DND-41 (cell line): Measurements from ENCODE around the gene SRRM4.

Source experiments
- ATAC-seq: fragments of 200-7000 bp; cut with Tn5 transposase; 3 replicates; pipeline ENCODE4 v1.9.1; 2021; ENCODE audit warnings: low read depth; ENCODE audit not compliant: insufficient read depth
- DNase-seq: peaks from one replicate; pipeline ENCODE4 v3.0.0-alpha.2; 2020
- H2AFZ ChIP-seq: 2 replicates; pipeline ENCODE4 v1.6.0; 2012; ENCODE audit warnings: low read depth, low read length
- H3K27ac ChIP-seq: 2 replicates; pipeline ENCODE4 v1.5.1; 2012; ENCODE audit warnings: low read length, inconsistent platforms
- H3K27me3 ChIP-seq: fragments of 200-600 bp; sonication (generic); 2 replicates; pipeline ENCODE4 v1.6.0; 2012; ENCODE audit warnings: low read length, mild to moderate bottlenecking, inconsistent platforms; ENCODE audit not compliant: insufficient read depth, poor library complexity
- H3K36me3 ChIP-seq: 2 replicates; pipeline ENCODE4 v1.5.1; 2012; ENCODE audit warnings: low read length, inconsistent platforms; ENCODE audit not compliant: insufficient read depth
- H3K4me1 ChIP-seq: 2 replicates; pipeline ENCODE4 v1.5.1; 2012; ENCODE audit warnings: mild to moderate bottlenecking, low read length; ENCODE audit not compliant: insufficient read depth
- H3K4me2 ChIP-seq: 2 replicates; pipeline ENCODE4 v1.6.0; 2012; ENCODE audit warnings: mild to moderate bottlenecking, moderate library complexity, low read length, inconsistent platforms; ENCODE audit not compliant: insufficient read depth
- H3K4me3 ChIP-seq, 2 experiments: fragments of 200-600 bp in 1 of 2; shearing (Covaris generic) in 1 of 2; 2 replicates each; pipeline ENCODE4 v1.5.1; 2012 to 2016; ENCODE audit warnings: inconsistent platforms in 2 of 2, low read length in 2 of 2, mild to moderate bottlenecking in 2 of 2, low read depth in 1 of 2, moderate library complexity in 1 of 2
- H3K79me2 ChIP-seq: 2 replicates; pipeline ENCODE4 v1.6.0; 2012; ENCODE audit warnings: low read length, inconsistent platforms; ENCODE audit not compliant: insufficient read depth
- H3K9ac ChIP-seq: 2 replicates; pipeline ENCODE4 v1.6.0; 2012; ENCODE audit warnings: low read depth, mild to moderate bottlenecking, inconsistent platforms, low read length, moderate library complexity
- H3K9me3 ChIP-seq: 2 replicates; pipeline ENCODE4 v1.5.1; 2012; ENCODE audit warnings: low read length, moderate library complexity, mild to moderate bottlenecking, inconsistent platforms; ENCODE audit not compliant: insufficient read depth, severe bottlenecking
- H4K20me1 ChIP-seq: 2 replicates; pipeline ENCODE4 v1.6.0; 2012; ENCODE audit warnings: low read length; ENCODE audit not compliant: insufficient read depth
- EZH2 ChIP-seq: IDR thresholded peaks from 3 replicates; pipeline ENCODE4 v1.6.1; 2012; ENCODE audit warnings: borderline replicate concordance, low read depth, mild to moderate bottlenecking, moderate library complexity, low read length, inconsistent platforms; ENCODE audit not compliant: severe bottlenecking
- TF ChIP-seq, protein P1 (sequence below): IDR thresholded peaks from 2 replicates; pipeline ENCODE4 v1.5.1; 2012; ENCODE audit warnings: borderline replicate concordance, low read length, moderate library complexity, mild to moderate bottlenecking; ENCODE audit not compliant: poor library complexity, severe bottlenecking; ENCODE audit errors: extremely low read depth

Gene SRRM4

DNA sequence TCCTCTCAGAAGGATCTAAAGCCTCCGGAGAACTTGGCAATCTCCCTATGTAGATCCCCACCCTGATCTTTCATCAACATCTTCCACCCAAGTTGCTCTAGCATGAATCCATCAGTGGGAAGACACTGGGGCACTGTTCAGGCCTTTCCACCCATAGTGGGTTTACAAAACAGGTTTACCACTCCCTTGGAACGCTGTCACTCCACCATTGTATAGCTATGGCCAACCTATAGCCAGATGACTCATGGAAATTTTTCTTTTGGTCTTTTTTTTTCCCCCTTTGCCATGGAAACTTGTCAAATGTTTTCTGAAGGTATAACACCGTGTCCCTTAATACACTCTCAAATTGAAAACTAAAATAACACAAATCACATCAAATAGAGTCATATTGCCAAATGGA lies 186.6 kb downstream of the SRRM4 start:
- H3K27me3 ChIP-seq = no peaks in the 10 kb centered on the region
- H4K20me1 ChIP-seq = no peaks in the 10 kb centered on the region
- no peaks in the 10 kb centered on the region for H3K36me3 ChIP-seq
- H3K27ac ChIP-seq = no peak overlapping the region
- no peak overlapping the region for H3K4me3 ChIP-seq
- H3K9ac ChIP-seq = no peak overlapping the region
- DNase-seq (no peak), ATAC-seq (no peak)
- no peak overlapping the region for H2AFZ ChIP-seq
- TF ChIP-seq, protein P1, sequence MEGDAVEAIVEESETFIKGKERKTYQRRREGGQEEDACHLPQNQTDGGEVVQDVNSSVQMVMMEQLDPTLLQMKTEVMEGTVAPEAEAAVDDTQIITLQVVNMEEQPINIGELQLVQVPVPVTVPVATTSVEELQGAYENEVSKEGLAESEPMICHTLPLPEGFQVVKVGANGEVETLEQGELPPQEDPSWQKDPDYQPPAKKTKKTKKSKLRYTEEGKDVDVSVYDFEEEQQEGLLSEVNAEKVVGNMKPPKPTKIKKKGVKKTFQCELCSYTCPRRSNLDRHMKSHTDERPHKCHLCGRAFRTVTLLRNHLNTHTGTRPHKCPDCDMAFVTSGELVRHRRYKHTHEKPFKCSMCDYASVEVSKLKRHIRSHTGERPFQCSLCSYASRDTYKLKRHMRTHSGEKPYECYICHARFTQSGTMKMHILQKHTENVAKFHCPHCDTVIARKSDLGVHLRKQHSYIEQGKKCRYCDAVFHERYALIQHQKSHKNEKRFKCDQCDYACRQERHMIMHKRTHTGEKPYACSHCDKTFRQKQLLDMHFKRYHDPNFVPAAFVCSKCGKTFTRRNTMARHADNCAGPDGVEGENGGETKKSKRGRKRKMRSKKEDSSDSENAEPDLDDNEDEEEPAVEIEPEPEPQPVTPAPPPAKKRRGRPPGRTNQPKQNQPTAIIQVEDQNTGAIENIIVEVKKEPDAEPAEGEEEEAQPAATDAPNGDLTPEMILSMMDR = no peak
- no peak for TF ChIP-seq EZH2
- no peaks in the 10 kb centered on the region for H3K4me1 ChIP-seq
- no peaks in the 10 kb centered on the region for H3K9me3 ChIP-seq
- no peaks in the 10 kb centered on the region for H3K79me2 ChIP-seq
- no peak overlapping the region for H3K4me2 ChIP-seq

DNA sequence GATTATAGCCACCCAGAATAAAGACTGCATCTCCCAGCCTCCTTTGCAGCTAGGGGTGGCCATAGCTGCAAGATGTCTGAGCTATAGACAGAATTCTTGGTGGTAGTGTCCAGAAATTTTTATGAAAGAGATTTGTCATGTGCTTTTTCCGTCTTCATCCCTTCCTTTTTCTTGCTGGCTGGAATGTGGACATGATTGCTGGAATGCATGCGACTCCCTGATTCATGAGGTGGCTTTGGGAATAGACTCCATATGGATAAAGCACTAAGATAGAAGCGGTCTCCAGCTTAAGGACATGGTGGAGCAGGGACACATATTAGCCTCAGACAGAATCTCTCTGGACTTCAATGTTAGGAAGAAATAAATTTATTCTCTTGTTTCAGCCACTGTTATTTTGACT lies 187.4 kb downstream of the SRRM4 start:
- DNase-seq = no peak
- H3K27ac ChIP-seq = no peak overlapping the region
- TF ChIP-seq, protein P1 = no peak
- no peak for TF ChIP-seq EZH2
- H3K36me3 ChIP-seq = no peaks in the 10 kb centered on the region
- H3K27me3 ChIP-seq = no peaks in the 10 kb centered on the region
- H3K79me2 ChIP-seq = no peaks in the 10 kb centered on the region
- H2AFZ ChIP-seq = no peak overlapping the region
- ATAC-seq = no peak
- no peaks in the 10 kb centered on the region for H3K9me3 ChIP-seq
- H4K20me1 ChIP-seq = no peaks in the 10 kb centered on the region
- no peak overlapping the region for H3K4me2 ChIP-seq
- no peak overlapping the region for H3K4me3 ChIP-seq
- no peaks in the 10 kb centered on the region for H3K4me1 ChIP-seq
- no peak overlapping the region for H3K9ac ChIP-seq

DNA sequence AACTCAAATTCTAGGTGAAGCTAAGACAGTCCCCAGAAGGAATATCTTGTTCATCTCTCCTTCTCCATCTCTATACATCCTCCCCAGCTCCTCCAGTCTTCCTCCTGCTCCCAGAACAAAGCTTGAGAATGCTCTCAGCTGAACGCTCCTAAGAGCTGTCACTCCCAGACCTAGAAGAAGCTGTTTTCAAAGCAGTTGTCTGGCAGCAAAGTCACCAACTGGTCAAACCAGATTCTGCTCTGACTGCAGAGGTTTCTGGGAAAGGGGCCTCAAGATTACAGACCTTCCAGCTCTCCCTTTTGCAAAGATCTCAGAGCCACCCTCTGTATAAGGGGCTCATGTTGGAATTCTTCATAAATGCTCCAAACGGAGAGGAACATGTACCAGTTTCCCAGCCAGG lies 187.8 kb downstream of the SRRM4 start:
- H3K9me3 ChIP-seq = no peaks in the 10 kb centered on the region
- no peak overlapping the region for H3K9ac ChIP-seq
- H3K79me2 ChIP-seq = no peaks in the 10 kb centered on the region
- H3K27me3 ChIP-seq = no peaks in the 10 kb centered on the region
- ATAC-seq (no peak), DNase-seq (no peak)
- no peaks in the 10 kb centered on the region for H3K4me1 ChIP-seq
- no peak overlapping the region for H3K27ac ChIP-seq
- H3K4me2 ChIP-seq = no peak overlapping the region
- H2AFZ ChIP-seq = no peak overlapping the region
- no peak for TF ChIP-seq EZH2
- TF ChIP-seq, protein P1 = no peak
- no peaks in the 10 kb centered on the region for H3K36me3 ChIP-seq
- H4K20me1 ChIP-seq = no peaks in the 10 kb centered on the region
- no peak overlapping the region for H3K4me3 ChIP-seq

DNA sequence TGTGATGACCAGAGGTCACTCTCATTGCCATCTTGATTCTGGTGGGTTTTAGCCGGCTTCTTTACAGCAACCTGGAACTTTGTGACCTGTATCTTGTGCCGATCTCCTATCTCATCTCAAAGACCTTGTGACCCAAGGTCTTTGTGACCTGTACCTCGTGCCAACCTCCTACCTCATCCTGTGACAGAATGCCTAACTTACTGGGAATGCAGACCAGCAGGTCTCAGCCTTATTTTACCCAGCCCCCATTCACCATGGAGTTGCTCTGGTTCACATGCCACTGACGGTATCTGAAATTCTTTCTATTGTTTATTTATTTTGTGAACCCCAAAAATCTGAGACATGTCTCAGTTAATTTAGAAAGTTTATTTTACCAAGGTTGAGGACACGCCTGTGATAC lies 189.9 kb downstream of the SRRM4 start:
- no peaks in the 10 kb centered on the region for H3K9me3 ChIP-seq
- no peaks in the 10 kb centered on the region for H3K79me2 ChIP-seq
- ATAC-seq = no peak
- no peak overlapping the region for H3K9ac ChIP-seq
- TF ChIP-seq, protein P1 = no peak
- no peak for TF ChIP-seq EZH2
- DNase-seq = no peak
- no peaks in the 10 kb centered on the region for H3K4me1 ChIP-seq
- H3K27ac ChIP-seq = no peak overlapping the region
- no peak overlapping the region for H3K4me2 ChIP-seq
- H2AFZ ChIP-seq = no peak overlapping the region
- no peaks in the 10 kb centered on the region for H3K36me3 ChIP-seq
- H3K4me3 ChIP-seq = no peak overlapping the region
- H3K27me3 ChIP-seq = no peaks in the 10 kb centered on the region
- H4K20me1 ChIP-seq = no peaks in the 10 kb centered on the region
